NT2/D1 (cell line): Measurements from ENCODE around the gene ANKS6.

Experiments
- DNase-seq: peaks from one replicate; pipeline ENCODE4 v3.0.0-alpha.2; 2011; ENCODE audit warnings: low read depth, low spot score
- H3K27me3 ChIP-seq: 2 replicates; pipeline ENCODE4 v1.6.0; 2011; ENCODE audit warnings: mild to moderate bottlenecking; ENCODE audit not compliant: insufficient read length, insufficient read depth
- H3K36me3 ChIP-seq: 2 replicates; pipeline ENCODE4 v1.6.1; 2011; ENCODE audit warnings: mild to moderate bottlenecking, low read length, mixed read lengths; ENCODE audit not compliant: insufficient read depth, insufficient read length
- H3K4me1 ChIP-seq: 2 replicates; pipeline ENCODE4 v1.5.1; 2011; ENCODE audit not compliant: insufficient read depth, insufficient read length
- H3K4me3 ChIP-seq: 2 replicates; pipeline ENCODE4 v1.5.1; 2011; ENCODE audit warnings: low read depth; ENCODE audit not compliant: insufficient read length
- H3K9ac ChIP-seq: 2 replicates; pipeline ENCODE4 v1.6.0; 2011; ENCODE audit warnings: low read depth; ENCODE audit not compliant: insufficient read length
- H3K9me3 ChIP-seq: 2 replicates; pipeline ENCODE4 v1.5.1; 2011; ENCODE audit warnings: mild to moderate bottlenecking, low read length; ENCODE audit not compliant: insufficient read depth
- SUZ12 ChIP-seq: IDR thresholded peaks from 2 replicates; pipeline ENCODE4 v1.6.1; 2011; ENCODE audit not compliant: insufficient read length, insufficient read depth; ENCODE audit errors: extremely low read depth
- YY1 ChIP-seq: IDR thresholded peaks from 2 replicates; pipeline ENCODE4 v1.6.1; 2011; ENCODE audit not compliant: insufficient read length, insufficient read depth
- ZNF274 ChIP-seq: IDR thresholded peaks from 2 replicates; pipeline ENCODE4 v1.6.1; 2011; ENCODE audit warnings: mild to moderate bottlenecking, low read depth, low read length

The ANKS6 gene

DNA sequence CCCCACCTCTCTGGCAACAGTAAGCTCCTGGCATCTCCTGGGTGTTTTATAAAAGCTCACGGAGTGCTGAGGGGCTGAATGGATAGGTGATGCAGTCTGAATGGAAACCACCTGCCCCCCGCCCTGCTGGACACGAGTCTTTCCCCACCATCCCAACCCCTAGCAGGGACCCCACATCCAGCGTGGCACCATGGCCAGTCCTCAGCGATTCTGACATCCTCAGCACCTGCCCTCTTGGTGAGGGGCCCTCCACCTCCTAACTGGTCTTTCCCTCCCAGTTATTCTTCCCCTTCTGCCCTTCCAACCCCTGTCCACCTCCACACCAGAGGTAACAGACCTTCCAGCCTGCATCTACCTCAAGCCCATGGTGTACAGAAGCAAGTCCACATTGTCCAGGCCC is 48.9 kb downstream of the ANKS6 start:
- H3K9ac ChIP-seq = no peak overlapping the region
- DNase-seq = no peak
- no peaks in the 10 kb centered on the region for H3K9me3 ChIP-seq
- H3K27me3 ChIP-seq = no peaks in the 10 kb centered on the region
- no peak overlapping the region for H3K4me3 ChIP-seq
- no peak for TF ChIP-seq YY1
- TF ChIP-seq SUZ12 = no peak
- TF ChIP-seq ZNF274 = no peak
- H3K36me3 ChIP-seq = peaks cover 58% of the 10 kb centered on the region
- H3K4me1 ChIP-seq = peaks cover 3% of the 10 kb centered on the region

DNA sequence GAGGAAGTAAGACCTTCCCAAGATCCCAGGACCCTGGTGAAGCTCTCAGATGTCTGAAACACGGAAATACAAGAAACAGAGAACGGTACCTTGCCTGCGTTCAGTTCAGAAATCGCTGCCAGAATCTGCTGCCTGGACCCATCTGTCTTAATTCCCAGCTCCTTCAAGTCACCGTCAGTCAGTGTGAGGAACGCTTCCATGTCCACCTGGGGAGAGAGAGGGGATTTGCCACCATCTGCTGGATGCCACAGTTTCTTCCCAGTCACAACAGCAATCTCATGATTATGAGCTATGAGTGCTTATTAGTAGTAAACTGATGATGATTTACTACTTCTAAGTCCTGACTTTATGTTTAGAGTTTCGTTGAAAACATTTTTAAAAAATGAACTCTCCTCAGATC is 50.9 kb downstream of the ANKS6 start:
- no peak overlapping the region for H3K9ac ChIP-seq
- peaks cover 53% of the 10 kb centered on the region for H3K36me3 ChIP-seq
- peaks cover 3% of the 10 kb centered on the region for H3K4me1 ChIP-seq
- H3K27me3 ChIP-seq = no peaks in the 10 kb centered on the region
- TF ChIP-seq ZNF274 (no peak), YY1 (no peak), SUZ12 (no peak)
- no peaks in the 10 kb centered on the region for H3K9me3 ChIP-seq
- no peak overlapping the region for H3K4me3 ChIP-seq
- no peak for DNase-seq

DNA sequence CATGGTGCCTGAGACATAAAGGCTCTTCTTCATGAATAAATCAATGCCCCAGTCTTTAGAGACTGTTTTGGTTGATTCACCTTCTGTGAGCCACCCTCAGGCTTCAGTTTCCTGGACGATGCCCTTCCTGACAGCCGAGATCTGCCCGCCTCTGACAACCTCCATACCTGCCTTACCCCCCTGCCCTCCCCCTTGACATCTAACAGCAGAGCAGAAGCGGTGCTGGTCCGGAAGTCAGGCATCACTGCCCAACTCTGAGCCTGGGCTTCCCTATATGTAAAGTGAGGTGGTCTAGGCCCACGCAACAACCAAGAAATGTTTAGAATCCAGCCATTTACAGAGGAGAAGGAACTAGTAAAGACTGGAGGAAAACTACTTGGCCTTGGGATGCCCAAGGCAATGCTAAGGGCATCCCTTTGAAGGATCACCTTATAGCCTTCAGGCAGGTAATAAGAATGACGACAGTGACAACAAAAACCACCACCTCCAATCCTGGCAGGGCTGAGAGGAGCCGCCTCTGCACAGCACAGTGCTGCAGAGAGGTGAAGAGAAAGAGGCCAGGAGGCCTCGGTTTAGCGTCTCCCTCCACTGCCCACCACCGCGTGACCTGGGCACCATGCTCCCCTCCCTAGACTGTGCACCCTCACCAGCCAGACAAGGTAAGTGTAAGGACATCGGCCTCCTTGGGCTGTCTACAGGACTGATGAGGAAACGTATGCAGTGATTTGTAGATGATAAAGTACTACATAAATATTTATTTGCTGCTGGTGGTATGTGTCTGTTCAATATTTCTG is 52.3 kb downstream of the ANKS6 start:
- H3K36me3 ChIP-seq = peaks cover 40% of the 10 kb centered on the region
- H3K4me1 ChIP-seq = peaks cover 3% of the 10 kb centered on the region
- no peak for TF ChIP-seq ZNF274
- no peak for TF ChIP-seq YY1
- TF ChIP-seq SUZ12 = no peak
- no peak overlapping the region for H3K4me3 ChIP-seq
- H3K9ac ChIP-seq = no peak overlapping the region
- peaks cover 4% of the 10 kb centered on the region for H3K9me3 ChIP-seq
- H3K27me3 ChIP-seq = no peaks in the 10 kb centered on the region
- DNase-seq = no peak

DNA sequence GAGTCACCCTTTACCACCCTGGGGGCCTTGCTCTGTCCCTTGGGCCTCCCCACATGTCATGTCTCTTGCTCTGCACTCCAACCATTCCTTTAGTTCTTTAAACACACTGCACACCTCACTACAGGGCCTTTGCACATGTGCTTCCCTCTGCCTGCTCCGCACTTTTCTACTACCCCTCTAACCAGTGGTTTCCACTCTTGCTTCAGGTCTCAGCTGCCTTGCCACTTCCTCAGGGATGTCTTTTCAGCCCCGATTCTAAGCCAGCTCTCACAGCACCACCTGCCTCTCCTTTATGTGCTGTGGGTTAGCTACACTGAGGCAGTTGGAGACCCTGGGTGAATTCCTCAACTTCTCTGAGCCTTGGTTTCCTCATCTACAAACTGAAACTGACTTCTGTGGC is 53.0 kb downstream of the ANKS6 start:
- peaks cover 38% of the 10 kb centered on the region for H3K36me3 ChIP-seq
- TF ChIP-seq ZNF274 = no peak
- no peak for DNase-seq
- H3K4me1 ChIP-seq = peaks cover 3% of the 10 kb centered on the region
- H3K9me3 ChIP-seq = peaks cover 10% of the 10 kb centered on the region
- H3K4me3 ChIP-seq = no peak overlapping the region
- H3K27me3 ChIP-seq = no peaks in the 10 kb centered on the region
- H3K9ac ChIP-seq = no peak overlapping the region

- H3K4me1 ChIP-seq = peaks cover 2% of the 10 kb centered on the region
- H3K9ac ChIP-seq = no peak overlapping the region
- H3K36me3 ChIP-seq = peaks cover 35% of the 10 kb centered on the region
- H3K4me3 ChIP-seq = no peak overlapping the region
- no peaks in the 10 kb centered on the region for H3K27me3 ChIP-seq
- TF ChIP-seq ZNF274 = no peak
- no peak for TF ChIP-seq YY1
- no peak for TF ChIP-seq SUZ12
- no peak for DNase-seq
- H3K9me3 ChIP-seq = peaks cover 10% of the 10 kb centered on the region
These were observed 53.8 kb downstream of the ANKS6 start for GRCh38 chr9:98742325-98743280.

GRCh38 chr9:98740226-98740881 is 56.0 kb downstream of the ANKS6 start:
- H3K27me3 ChIP-seq = no peaks in the 10 kb centered on the region
- no peak overlapping the region for H3K9ac ChIP-seq
- peaks cover 10% of the 10 kb centered on the region for H3K9me3 ChIP-seq
- no peak for DNase-seq
- peaks cover 37% of the 10 kb centered on the region for H3K36me3 ChIP-seq
- no peak for TF ChIP-seq SUZ12
- no peak for TF ChIP-seq ZNF274
- no peak for TF ChIP-seq YY1
- H3K4me3 ChIP-seq = no peak overlapping the region
- H3K4me1 ChIP-seq = no peaks in the 10 kb centered on the region
